ENCODE data around the gene SLC22A15.
"Not testable (repeated sequence)": the region's sequence is repeated elsewhere in the genome, so short reads cannot be mapped to it uniquely, and the experiment has no call there.

Gene SLC22A15

GRCh38 chr1:115980998-115981993 is 5.0 kb downstream of the SLC22A15 start:
- TF ChIP-seq, protein P1, sequence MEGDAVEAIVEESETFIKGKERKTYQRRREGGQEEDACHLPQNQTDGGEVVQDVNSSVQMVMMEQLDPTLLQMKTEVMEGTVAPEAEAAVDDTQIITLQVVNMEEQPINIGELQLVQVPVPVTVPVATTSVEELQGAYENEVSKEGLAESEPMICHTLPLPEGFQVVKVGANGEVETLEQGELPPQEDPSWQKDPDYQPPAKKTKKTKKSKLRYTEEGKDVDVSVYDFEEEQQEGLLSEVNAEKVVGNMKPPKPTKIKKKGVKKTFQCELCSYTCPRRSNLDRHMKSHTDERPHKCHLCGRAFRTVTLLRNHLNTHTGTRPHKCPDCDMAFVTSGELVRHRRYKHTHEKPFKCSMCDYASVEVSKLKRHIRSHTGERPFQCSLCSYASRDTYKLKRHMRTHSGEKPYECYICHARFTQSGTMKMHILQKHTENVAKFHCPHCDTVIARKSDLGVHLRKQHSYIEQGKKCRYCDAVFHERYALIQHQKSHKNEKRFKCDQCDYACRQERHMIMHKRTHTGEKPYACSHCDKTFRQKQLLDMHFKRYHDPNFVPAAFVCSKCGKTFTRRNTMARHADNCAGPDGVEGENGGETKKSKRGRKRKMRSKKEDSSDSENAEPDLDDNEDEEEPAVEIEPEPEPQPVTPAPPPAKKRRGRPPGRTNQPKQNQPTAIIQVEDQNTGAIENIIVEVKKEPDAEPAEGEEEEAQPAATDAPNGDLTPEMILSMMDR (IDR thresholded peaks at IDR 0.05; ENCODE audit: low read depth, low read length), result peak; percentile 54
- H3K4me3 ChIP-seq (ENCODE audit: low read depth, low read length), result no peak overlapping the region

- H3K4me3 ChIP-seq (ENCODE audit: low read depth, low read length), result no peak overlapping the region
- TF ChIP-seq, protein P1 (IDR thresholded peaks at IDR 0.05; ENCODE audit: low read depth, low read length), result no peak
Measured at GRCh38 chr1:115982400-115982799, 6.1 kb downstream of the SLC22A15 start.

DNA sequence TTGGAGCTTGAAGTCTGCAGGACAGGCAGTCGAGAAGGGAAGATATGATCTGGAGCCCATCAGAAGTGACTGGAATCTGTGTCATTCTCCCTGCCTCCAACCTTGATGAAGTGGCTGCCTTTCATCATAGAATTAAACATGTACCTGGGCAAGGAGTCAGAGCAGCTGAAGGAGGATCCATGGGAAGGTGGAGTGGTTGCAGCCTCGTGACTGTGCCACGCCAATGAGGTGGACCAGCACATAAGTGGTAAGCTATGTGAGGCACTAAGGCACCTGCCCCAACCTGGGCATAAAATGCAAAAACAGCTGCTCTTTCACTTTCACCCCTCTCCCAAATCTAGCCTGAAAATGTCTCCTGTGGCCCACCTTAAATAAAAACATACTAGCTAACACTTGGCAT is 7.3 kb downstream of the SLC22A15 start:
- TF ChIP-seq, protein P1 (IDR thresholded peaks at IDR 0.05; ENCODE audit: low read depth, low read length), result no peak
- no peak overlapping the region for H3K4me3 ChIP-seq (ENCODE audit: low read depth, low read length)

DNA sequence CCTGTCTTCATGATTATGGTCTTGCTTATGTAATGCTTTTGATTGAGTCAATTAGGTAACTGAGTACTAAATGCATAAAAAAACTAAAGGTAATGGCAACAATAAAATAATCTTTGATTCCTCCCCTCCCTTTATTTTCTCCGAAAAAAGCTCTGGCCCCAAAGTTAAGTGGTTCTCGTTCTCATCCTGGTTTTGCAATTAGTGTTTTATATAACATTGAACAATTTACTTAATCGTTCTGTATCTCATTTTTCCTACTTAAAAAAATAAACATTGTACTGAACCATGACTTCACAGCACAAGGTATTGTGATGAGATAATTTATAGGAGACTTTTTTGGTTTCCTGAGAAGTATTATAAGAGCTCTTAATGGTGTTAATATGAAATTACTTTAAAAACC is 11.3 kb downstream of the SLC22A15 start:
- TF ChIP-seq, protein P1 (IDR thresholded peaks at IDR 0.05; ENCODE audit: low read depth, low read length), result no peak
- H3K4me3 ChIP-seq (ENCODE audit: low read depth, low read length), result no peak overlapping the region

- TF ChIP-seq, protein P1 (IDR thresholded peaks at IDR 0.05; ENCODE audit: low read depth, low read length), result no peak
- no peak overlapping the region for H3K4me3 ChIP-seq (ENCODE audit: low read depth, low read length)
Measured at GRCh38 chr1:115988953-115989352, 12.6 kb downstream of the SLC22A15 start.

GRCh38 chr1:115989699-115990098 is 13.4 kb downstream of the SLC22A15 start:
- H3K4me3 ChIP-seq (ENCODE audit: low read depth, low read length), result no peak overlapping the region
- TF ChIP-seq, protein P1 (IDR thresholded peaks at IDR 0.05; ENCODE audit: low read depth, low read length), result no peak

- H3K4me3 ChIP-seq (ENCODE audit: low read depth, low read length), result no peak overlapping the region
- TF ChIP-seq, protein P1 (IDR thresholded peaks at IDR 0.05; ENCODE audit: low read depth, low read length), result no peak
Measured at GRCh38 chr1:115991909-115992308, 15.6 kb downstream of the SLC22A15 start.

DNA sequence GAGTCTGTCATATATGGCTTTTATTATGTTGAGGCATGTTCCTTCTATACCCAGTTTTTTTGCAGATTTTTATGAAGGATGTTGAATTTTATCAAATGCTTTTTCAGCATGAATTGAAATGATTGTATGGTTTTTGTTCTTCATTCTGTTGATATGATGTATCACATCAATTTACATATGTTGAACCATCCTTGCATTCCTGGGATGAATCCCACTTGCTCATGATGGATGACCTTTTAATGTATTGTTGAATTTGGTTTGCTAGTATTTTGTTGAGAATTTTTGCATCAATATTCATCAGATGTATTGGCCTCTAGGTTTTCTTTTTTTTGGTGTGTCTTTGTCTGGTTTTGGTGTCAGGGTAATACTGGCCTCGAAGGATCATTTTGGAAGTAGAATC is 21.6 kb downstream of the SLC22A15 start:
- not testable (repeated sequence) for H3K4me3 ChIP-seq (ENCODE audit: low read depth, low read length)

Measured in WI38 (cell line).